HepG2 (cell line): Measurements from ENCODE around the gene UQCRHL. TPM values are rescaled to one million over a fixed set of nuclear protein-coding genes. Genes with fewer than 3 reads are reported as not detected.

ENCODE experiments used
- DBP ChIP-seq: sonication (generic); formaldehyde crosslinking; IDR thresholded peaks from 2 replicates; pipeline ENCODE4 v1.4.0; 2020; ENCODE audit warnings: missing genetic modification reagents; ENCODE audit errors: not compliant biosample characterization
- DZIP1 ChIP-seq: sonication (generic); formaldehyde crosslinking; IDR thresholded peaks from 2 replicates; pipeline ENCODE4 v1.5.0; 2020; ENCODE audit warnings: mild to moderate bottlenecking, missing genetic modification reagents
- FOXO1 ChIP-seq: sonication (generic); formaldehyde crosslinking; IDR thresholded peaks from 2 replicates; pipeline ENCODE4 v1.4.0; 2020; ENCODE audit warnings: missing genetic modification reagents
- MAFK ChIP-seq, 2 experiments: IDR thresholded peaks in 1 of 2; conservative IDR thresholded peaks in 1 of 2; 2 replicates each; pipeline ENCODE4 v1.6.1; 2011; ENCODE audit warnings: improper control_type of control experiment in 2 of 2, low read length in 2 of 2
- RNF2 ChIP-seq: fragments of 450-650 bp; conservative IDR thresholded peaks from 2 replicates; pipeline ENCODE4 v1.6.1; 2016; ENCODE audit warnings: low read depth
- SALL1 ChIP-seq: sonication (generic); formaldehyde crosslinking; IDR thresholded peaks from 2 replicates; pipeline ENCODE4 v1.8.0; 2022; ENCODE audit warnings: mild to moderate bottlenecking, missing genetic modification reagents
- SP140L ChIP-seq: sonication (generic); formaldehyde crosslinking; IDR thresholded peaks from 2 replicates; pipeline ENCODE4 v1.4.0; 2020; ENCODE audit warnings: missing genetic modification reagents, borderline replicate concordance
- SPEN ChIP-seq: sonication (generic); formaldehyde crosslinking; IDR thresholded peaks from 2 replicates; pipeline ENCODE4 v1.5.1; 2020; ENCODE audit warnings: low read depth, mild to moderate bottlenecking, missing genetic modification reagents
- TSC22D2 ChIP-seq: sonication (generic); formaldehyde crosslinking; IDR thresholded peaks from 2 replicates; pipeline ENCODE4 v1.5.1; 2020; ENCODE audit warnings: missing genetic modification reagents, mild to moderate bottlenecking, borderline replicate concordance
- ZMYM4 ChIP-seq: sonication (generic); formaldehyde crosslinking; IDR thresholded peaks from 2 replicates; pipeline ENCODE4 v1.8.1; 2023; ENCODE audit warnings: mild to moderate bottlenecking, missing genetic modification reagents
- ZNF138 ChIP-seq: sonication (generic); formaldehyde crosslinking; IDR thresholded peaks from 2 replicates; pipeline ENCODE4 v1.5.0; 2020; ENCODE audit warnings: mild to moderate bottlenecking, low read depth, missing genetic modification reagents
- ZNF607 ChIP-seq: sonication (generic); formaldehyde crosslinking; IDR thresholded peaks from 2 replicates; pipeline ENCODE4 v1.5.1; 2020; ENCODE audit warnings: missing genetic modification reagents, mild to moderate bottlenecking, borderline replicate concordance
- ZNF766 ChIP-seq: sonication (generic); formaldehyde crosslinking; IDR thresholded peaks from 2 replicates; pipeline ENCODE4 v1.5.0; 2020; ENCODE audit warnings: missing genetic modification reagents, borderline replicate concordance
- ZSCAN25 ChIP-seq: sonication (generic); formaldehyde crosslinking; IDR thresholded peaks from 2 replicates; pipeline ENCODE4 v1.8.0; 2022; ENCODE audit warnings: mild to moderate bottlenecking, missing genetic modification reagents
- polyA plus RNA-seq, 8 experiments: library from polyadenylated mRNA; depleted of rRNA in 3 of 8; stranded (reverse) in 7 of 8; unstranded in 1 of 8; fragments of >200 nt; fragmentation: Illumina TruSeq in 4 of 8; extraction: Trizol in 4 of 8; gene quantifications; 2 replicates each; pipeline versions ENCODE4 v1.2.1 to v1.2.3, GENCODE V29; 2011 to 2016; ENCODE audit warnings: low read depth in 4 of 8, missing spikeins in 1 of 8, mixed read lengths in 1 of 8; ENCODE audit not compliant: insufficient read depth in 1 of 8
- total RNA-seq, 5 experiments: library from RNA; depleted of rRNA; stranded (reverse); fragments of >200 nt; fragmentation: Illumina TruSeq; extraction: Trizol; gene quantifications; 2 replicates each; pipeline ENCODE4 v1.2.3, GENCODE V29; 2016; ENCODE audit warnings: low read depth in 1 of 5
- TF ChIP-seq, protein P1 (sequence below): sonication (generic); formaldehyde crosslinking; IDR thresholded peaks from 2 replicates; pipeline ENCODE4 v1.4.0; 2020; ENCODE audit warnings: missing genetic modification reagents
- TF ChIP-seq, protein P2 (sequence below): sonication (generic); formaldehyde crosslinking; IDR thresholded peaks from 2 replicates; pipeline ENCODE4 v1.4.0; 2020; ENCODE audit warnings: missing genetic modification reagents
- TF ChIP-seq, protein P3 (sequence below): sonication (generic); formaldehyde crosslinking; IDR thresholded peaks from 2 replicates; pipeline ENCODE4 v1.4.0; 2020; ENCODE audit warnings: missing genetic modification reagents, low read depth, mild to moderate bottlenecking, borderline replicate concordance

Gene UQCRHL
- total and polyA plus RNA-seq, 2 of the 13 experiments (the other 11 are each of a cell fraction or from before 2014, with no cell fraction given) = 1.8 to 2.3 TPM

DNA sequence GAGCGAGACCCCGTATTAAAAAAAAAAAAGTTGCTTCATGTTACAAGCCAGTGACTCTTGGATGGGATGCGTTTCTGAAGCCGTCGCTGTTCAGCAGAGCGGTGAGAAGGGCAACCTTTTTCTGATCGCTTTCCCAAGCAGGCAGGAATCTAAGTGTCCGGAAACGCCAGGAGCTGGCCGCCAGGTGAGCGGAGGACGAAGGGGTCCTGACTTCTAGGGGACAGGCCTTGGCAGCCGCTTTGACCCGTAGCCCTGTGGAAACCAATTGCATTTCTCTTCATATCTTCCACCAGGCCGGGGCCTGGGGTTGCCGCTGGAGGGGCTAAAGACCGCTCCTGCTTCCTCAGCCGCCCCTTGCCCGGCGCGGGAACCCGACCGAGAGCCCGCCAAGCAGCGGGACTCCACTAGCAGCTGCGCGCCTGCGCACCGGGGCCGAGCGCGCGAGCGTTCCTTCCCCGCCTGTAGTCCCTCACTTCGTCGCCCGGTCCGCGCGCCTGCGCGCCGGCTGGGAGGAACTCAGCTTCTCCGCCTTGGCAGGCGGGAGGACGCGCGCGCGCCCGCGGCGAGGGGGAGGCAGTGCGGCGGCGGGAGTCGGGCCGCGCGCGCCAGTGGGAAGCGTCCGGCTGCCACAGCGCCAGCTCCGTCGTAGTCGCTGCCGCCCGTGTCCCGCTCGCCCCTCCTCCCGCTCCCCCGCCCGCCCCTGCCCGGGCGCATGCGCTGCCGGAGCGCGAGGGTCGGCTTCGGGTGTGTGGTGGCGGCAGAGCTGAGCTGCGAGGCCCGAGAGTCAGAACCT, 39.8 kb upstream of the UQCRHL start, which contains the start of gene SPEN (continued):
- TF ChIP-seq ZSCAN25 (CRISPR knock-in tag) (no peak), ZNF138 (CRISPR knock-in tag) (0 out of 2 replicates have a peak, but pooled peaks have one; percentile 7), ZNF607 (CRISPR knock-in tag) (peak; percentile 55), DBP (CRISPR knock-in tag) (no peak), SPEN (CRISPR knock-in tag) (peak; percentile 89; the same call in 1 of the 2 replicates), ZMYM4 (0 out of 2 replicates have a peak, but pooled peaks have one; percentile 14), TSC22D2 (CRISPR knock-in tag) (peak; percentile 57; the same call in 1 of the 2 replicates), RNF2 (0 out of 2 replicates have a peak, but pooled peaks have one; percentile 20), DZIP1 (peak; percentile 8; the same call in 1 of the 2 replicates), SALL1 (CRISPR knock-in tag) (peak; percentile 55), ZNF766 (CRISPR knock-in tag) (no peak), SP140L (0 out of 2 replicates have a peak, but pooled peaks have one; percentile 10), FOXO1 (CRISPR knock-in tag) (0 out of 2 replicates have a peak, but pooled peaks have one; percentile 17), MAFK (conservative IDR thresholded peaks at IDR 0.05 in 1 of 2, IDR thresholded peaks at IDR 0.05 in 1 of 2; ENCODE audit: low read length in 2 of 2) (no peak)
- TF ChIP-seq, protein P1, sequence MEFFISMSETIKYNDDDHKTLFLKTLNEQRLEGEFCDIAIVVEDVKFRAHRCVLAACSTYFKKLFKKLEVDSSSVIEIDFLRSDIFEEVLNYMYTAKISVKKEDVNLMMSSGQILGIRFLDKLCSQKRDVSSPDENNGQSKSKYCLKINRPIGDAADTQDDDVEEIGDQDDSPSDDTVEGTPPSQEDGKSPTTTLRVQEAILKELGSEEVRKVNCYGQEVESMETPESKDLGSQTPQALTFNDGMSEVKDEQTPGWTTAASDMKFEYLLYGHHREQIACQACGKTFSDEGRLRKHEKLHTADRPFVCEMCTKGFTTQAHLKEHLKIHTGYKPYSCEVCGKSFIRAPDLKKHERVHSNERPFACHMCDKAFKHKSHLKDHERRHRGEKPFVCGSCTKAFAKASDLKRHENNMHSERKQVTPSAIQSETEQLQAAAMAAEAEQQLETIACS (CRISPR knock-in tag) = peak; percentile 96
- TF ChIP-seq, protein P2, sequence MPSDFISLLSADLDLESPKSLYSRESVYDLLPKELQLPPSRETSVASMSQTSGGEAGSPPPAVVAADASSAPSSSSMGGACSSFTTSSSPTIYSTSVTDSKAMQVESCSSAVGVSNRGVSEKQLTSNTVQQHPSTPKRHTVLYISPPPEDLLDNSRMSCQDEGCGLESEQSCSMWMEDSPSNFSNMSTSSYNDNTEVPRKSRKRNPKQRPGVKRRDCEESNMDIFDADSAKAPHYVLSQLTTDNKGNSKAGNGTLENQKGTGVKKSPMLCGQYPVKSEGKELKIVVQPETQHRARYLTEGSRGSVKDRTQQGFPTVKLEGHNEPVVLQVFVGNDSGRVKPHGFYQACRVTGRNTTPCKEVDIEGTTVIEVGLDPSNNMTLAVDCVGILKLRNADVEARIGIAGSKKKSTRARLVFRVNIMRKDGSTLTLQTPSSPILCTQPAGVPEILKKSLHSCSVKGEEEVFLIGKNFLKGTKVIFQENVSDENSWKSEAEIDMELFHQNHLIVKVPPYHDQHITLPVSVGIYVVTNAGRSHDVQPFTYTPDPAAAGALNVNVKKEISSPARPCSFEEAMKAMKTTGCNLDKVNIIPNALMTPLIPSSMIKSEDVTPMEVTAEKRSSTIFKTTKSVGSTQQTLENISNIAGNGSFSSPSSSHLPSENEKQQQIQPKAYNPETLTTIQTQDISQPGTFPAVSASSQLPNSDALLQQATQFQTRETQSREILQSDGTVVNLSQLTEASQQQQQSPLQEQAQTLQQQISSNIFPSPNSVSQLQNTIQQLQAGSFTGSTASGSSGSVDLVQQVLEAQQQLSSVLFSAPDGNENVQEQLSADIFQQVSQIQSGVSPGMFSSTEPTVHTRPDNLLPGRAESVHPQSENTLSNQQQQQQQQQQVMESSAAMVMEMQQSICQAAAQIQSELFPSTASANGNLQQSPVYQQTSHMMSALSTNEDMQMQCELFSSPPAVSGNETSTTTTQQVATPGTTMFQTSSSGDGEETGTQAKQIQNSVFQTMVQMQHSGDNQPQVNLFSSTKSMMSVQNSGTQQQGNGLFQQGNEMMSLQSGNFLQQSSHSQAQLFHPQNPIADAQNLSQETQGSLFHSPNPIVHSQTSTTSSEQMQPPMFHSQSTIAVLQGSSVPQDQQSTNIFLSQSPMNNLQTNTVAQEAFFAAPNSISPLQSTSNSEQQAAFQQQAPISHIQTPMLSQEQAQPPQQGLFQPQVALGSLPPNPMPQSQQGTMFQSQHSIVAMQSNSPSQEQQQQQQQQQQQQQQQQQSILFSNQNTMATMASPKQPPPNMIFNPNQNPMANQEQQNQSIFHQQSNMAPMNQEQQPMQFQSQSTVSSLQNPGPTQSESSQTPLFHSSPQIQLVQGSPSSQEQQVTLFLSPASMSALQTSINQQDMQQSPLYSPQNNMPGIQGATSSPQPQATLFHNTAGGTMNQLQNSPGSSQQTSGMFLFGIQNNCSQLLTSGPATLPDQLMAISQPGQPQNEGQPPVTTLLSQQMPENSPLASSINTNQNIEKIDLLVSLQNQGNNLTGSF (CRISPR knock-in tag) = 0 out of 2 replicates have a peak, but pooled peaks have one; percentile 18
- TF ChIP-seq, protein P3, sequence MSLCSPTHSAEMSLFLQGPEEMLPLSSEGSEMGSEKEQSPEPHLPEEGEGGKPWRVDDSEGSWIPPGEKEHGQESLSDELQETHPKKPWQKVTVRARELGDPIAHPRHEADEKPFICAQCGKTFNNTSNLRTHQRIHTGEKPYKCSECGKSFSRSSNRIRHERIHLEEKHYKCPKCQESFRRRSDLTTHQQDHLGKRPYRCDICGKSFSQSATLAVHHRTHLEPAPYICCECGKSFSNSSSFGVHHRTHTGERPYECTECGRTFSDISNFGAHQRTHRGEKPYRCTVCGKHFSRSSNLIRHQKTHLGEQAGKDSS (CRISPR knock-in tag) = peak; percentile 22; the same call in 1 of the 2 replicates
